ENCODE results near the gene ASB15.

DNA sequence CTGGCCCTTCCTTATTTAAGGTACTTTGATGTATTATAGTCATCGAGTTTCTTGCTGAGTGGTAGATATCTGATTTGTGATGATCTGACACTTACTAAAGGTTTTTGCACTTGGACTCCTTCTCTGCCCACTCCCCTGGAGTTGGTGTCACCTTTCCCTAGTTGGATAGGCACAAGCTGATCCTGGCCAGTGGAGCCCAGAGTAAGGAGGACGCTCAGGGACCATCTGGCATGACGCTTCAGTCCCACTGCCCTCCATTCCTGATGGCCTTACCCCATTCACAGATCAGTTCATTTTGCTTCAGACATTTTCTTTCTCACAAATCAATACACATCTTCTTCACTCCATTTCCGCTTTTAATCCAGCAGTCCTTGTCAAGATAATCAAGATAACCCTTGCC, 20.1 kb downstream of the ASB15 start:
- no peak for TF ChIP-seq POLR2A (IDR thresholded peaks at IDR 0.05; ENCODE audit: low read depth, low read length)
- TF ChIP-seq, protein P1, sequence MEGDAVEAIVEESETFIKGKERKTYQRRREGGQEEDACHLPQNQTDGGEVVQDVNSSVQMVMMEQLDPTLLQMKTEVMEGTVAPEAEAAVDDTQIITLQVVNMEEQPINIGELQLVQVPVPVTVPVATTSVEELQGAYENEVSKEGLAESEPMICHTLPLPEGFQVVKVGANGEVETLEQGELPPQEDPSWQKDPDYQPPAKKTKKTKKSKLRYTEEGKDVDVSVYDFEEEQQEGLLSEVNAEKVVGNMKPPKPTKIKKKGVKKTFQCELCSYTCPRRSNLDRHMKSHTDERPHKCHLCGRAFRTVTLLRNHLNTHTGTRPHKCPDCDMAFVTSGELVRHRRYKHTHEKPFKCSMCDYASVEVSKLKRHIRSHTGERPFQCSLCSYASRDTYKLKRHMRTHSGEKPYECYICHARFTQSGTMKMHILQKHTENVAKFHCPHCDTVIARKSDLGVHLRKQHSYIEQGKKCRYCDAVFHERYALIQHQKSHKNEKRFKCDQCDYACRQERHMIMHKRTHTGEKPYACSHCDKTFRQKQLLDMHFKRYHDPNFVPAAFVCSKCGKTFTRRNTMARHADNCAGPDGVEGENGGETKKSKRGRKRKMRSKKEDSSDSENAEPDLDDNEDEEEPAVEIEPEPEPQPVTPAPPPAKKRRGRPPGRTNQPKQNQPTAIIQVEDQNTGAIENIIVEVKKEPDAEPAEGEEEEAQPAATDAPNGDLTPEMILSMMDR (IDR thresholded peaks at IDR 0.05; ENCODE audit: extremely low read depth in 1 of 2, insufficient read depth in 1 of 2, low read depth in 1 of 2, low read length in 2 of 2): no peak

Measured in endothelial cell of umbilical vein (primary cell).